Astrocyte (in vitro differentiated cells and primary cell): ENCODE data around the gene CATSPERB.

ENCODE experiments used
- EZH2 ChIP-seq: IDR thresholded peaks from 2 replicates; pipeline ENCODE4 v1.6.1; 2012; ENCODE audit warnings: mild to moderate bottlenecking, low read length, inconsistent platforms; ENCODE audit not compliant: insufficient read depth
- TF ChIP-seq, protein P1 (sequence below): IDR thresholded peaks from 2 replicates; pipeline ENCODE4 v1.5.1; 2011; ENCODE audit warnings: low read depth, mild to moderate bottlenecking, inconsistent platforms, low read length, moderate library complexity; ENCODE audit not compliant: insufficient read depth

GRCh38 chr14:91611528-91611927 is 120.4 kb downstream of the CATSPERB start:
- TF ChIP-seq, protein P1, sequence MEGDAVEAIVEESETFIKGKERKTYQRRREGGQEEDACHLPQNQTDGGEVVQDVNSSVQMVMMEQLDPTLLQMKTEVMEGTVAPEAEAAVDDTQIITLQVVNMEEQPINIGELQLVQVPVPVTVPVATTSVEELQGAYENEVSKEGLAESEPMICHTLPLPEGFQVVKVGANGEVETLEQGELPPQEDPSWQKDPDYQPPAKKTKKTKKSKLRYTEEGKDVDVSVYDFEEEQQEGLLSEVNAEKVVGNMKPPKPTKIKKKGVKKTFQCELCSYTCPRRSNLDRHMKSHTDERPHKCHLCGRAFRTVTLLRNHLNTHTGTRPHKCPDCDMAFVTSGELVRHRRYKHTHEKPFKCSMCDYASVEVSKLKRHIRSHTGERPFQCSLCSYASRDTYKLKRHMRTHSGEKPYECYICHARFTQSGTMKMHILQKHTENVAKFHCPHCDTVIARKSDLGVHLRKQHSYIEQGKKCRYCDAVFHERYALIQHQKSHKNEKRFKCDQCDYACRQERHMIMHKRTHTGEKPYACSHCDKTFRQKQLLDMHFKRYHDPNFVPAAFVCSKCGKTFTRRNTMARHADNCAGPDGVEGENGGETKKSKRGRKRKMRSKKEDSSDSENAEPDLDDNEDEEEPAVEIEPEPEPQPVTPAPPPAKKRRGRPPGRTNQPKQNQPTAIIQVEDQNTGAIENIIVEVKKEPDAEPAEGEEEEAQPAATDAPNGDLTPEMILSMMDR: no peak
- TF ChIP-seq EZH2: no peak
